AG04449 (cell line): ENCODE results near the gene RBM33.

Source experiments
- CTCF ChIA-PET: fragments of 350-600 bp; formaldehyde crosslinking; extraction: SDS; loops from one replicate; lab custom pipeline; 2021; ENCODE audit warnings: antibody characterized with exemption; lab: Yijun Ruan, JAX
- POLR2A ChIA-PET: fragments of 400-600, 350-600 bp; formaldehyde crosslinking; extraction: SDS; loops from one replicate; lab custom pipeline; 2020; ENCODE audit warnings: antibody characterized with exemption, inconsistent platforms; lab: Yijun Ruan, JAX
- DNase-seq: peaks from one replicate; pipeline ENCODE4 v3.0.0-alpha.2; 2010; ENCODE audit warnings: low read depth, low spot score
- H3K4me3 ChIP-seq: 2 replicates; pipeline ENCODE4 v1.5.1; 2011; ENCODE audit warnings: low read depth, mild to moderate bottlenecking, control low read depth, low read length
- CTCF ChIP-seq: IDR thresholded peaks from one replicate; pipeline ENCODE4 v1.5.1; 2011; ENCODE audit warnings: mild to moderate bottlenecking, moderate library complexity, low read length, control low read depth, inconsistent platforms; ENCODE audit not compliant: insufficient read depth; ENCODE audit errors: missing control alignments

The RBM33 gene

GRCh38 chr7:155803418-155804376 lies 159.2 kb downstream of the RBM33 start:
- CTCF ChIA-PET = interaction anchor here (0.5 to 2.6 kb wide), 6 partner anchors 9 to 1547 kb away, joined by 3 to 10 read pairs (median 4); no protein-coding TSS in a partner anchor
- DNase-seq = no peak
- POLR2A ChIA-PET = no interaction called here
- H3K4me3 ChIP-seq = peak overlapping the region; percentile 41
- no peak for TF ChIP-seq CTCF

- CTCF ChIA-PET = interaction anchor here (0.7 to 2.6 kb wide), 8 partner anchors 10 to 1096 kb away, joined by 3 to 10 read pairs (median 4); no protein-coding TSS in a partner anchor
- DNase-seq = no peak
- H3K4me3 ChIP-seq = no peak overlapping the region
- no peak for TF ChIP-seq CTCF
- POLR2A ChIA-PET = no interaction called here
These were observed 160.0 kb downstream of the RBM33 start for GRCh38 chr7:155804431-155804831.

GRCh38 chr7:155804897-155805825 lies 160.7 kb downstream of the RBM33 start:
- TF ChIP-seq CTCF = peak; percentile 73
- peak overlapping the region; percentile 46 for H3K4me3 ChIP-seq
- POLR2A ChIA-PET = no interaction called here
- CTCF ChIA-PET = interaction anchor here (0.7 to 2.6 kb wide), 12 partner anchors 9 to 1096 kb away, joined by 3 to 10 read pairs (median 4); no protein-coding TSS in a partner anchor
- no peak for DNase-seq

GRCh38 chr7:155805826-155806095 lies 161.3 kb downstream of the RBM33 start:
- no peak for DNase-seq
- H3K4me3 ChIP-seq = peak overlapping the region; percentile 46
- POLR2A ChIA-PET = no interaction called here
- TF ChIP-seq CTCF = no peak
- CTCF ChIA-PET = interaction anchor here (0.7 to 2.6 kb wide), 11 partner anchors 9 to 1095 kb away, joined by 3 to 10 read pairs (median 4); no protein-coding TSS in a partner anchor

- POLR2A ChIA-PET = no interaction called here
- no peak for DNase-seq
- peak overlapping the region; percentile 46 for H3K4me3 ChIP-seq
- CTCF ChIA-PET = interaction anchor here (0.7 to 2.6 kb wide), 9 partner anchors 8 to 1094 kb away, joined by 3 to 10 read pairs (median 4); no protein-coding TSS in a partner anchor
- no peak for TF ChIP-seq CTCF
These were observed 161.8 kb downstream of the RBM33 start for GRCh38 chr7:155806096-155806871.
